H1 (cell line): ENCODE measurements around the gene MED28.

Experiments used
- CHD1 ChIP-seq: IDR thresholded peaks from 2 replicates; pipeline ENCODE4 v1.6.1; 2012; ENCODE audit warnings: low read depth, low read length, improper control_type of control experiment
- POLR2A ChIP-seq, 2 experiments: IDR thresholded peaks; 1 replicate in 1 of 2; 2 replicates in 1 of 2; pipeline ENCODE4 v1.6.1; 2011; ENCODE audit warnings: low read depth in 2 of 2, low read length in 2 of 2, mild to moderate bottlenecking in 2 of 2; ENCODE audit errors: control extremely low read depth in 1 of 2
- POLR2AphosphoS5 ChIP-seq: IDR thresholded peaks from 2 replicates; pipeline ENCODE4 v1.6.1; 2011; ENCODE audit warnings: low read depth, low read length
- TF ChIP-seq, protein P1 (sequence below), 3 experiments: IDR thresholded peaks; 1 replicate in 2 of 3; 2 replicates in 1 of 3; pipeline versions ENCODE4 v1.5.1 to v1.6.1; 2011; ENCODE audit warnings: low read length in 3 of 3, mild to moderate bottlenecking in 3 of 3, inconsistent platforms in 2 of 3, low read depth in 1 of 3, moderate library complexity in 1 of 3; ENCODE audit not compliant: insufficient read depth in 1 of 3; ENCODE audit errors: control extremely low read depth in 1 of 3

DNA sequence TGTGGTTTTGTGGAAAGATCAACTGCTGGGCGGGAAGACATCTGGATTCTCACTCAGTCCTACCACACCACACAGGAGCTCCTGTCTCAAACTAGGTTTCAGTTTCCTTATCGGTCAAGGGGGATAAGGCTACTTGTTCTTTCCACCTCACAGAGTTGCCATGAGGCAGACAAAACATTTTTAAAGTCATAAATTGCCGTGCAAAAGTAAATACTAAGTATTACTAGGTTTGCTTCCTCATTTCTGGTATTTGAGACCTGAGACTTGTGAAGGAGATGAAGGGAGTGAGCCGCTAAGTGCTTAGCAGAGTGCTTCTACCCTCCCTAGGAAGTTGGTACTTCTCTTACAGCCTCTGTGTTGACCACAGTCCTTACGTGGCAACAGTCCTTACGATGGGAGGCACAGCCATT is 36.0 kb upstream of the MED28 start:
- TF ChIP-seq CHD1 (no peak), POLR2A (IDR thresholded peaks at IDR 0.05; ENCODE audit: control extremely low read depth in 1 of 2, low read depth in 2 of 2, low read length in 2 of 2) (no peak), POLR2AphosphoS5 (no peak)
- TF ChIP-seq, protein P1, sequence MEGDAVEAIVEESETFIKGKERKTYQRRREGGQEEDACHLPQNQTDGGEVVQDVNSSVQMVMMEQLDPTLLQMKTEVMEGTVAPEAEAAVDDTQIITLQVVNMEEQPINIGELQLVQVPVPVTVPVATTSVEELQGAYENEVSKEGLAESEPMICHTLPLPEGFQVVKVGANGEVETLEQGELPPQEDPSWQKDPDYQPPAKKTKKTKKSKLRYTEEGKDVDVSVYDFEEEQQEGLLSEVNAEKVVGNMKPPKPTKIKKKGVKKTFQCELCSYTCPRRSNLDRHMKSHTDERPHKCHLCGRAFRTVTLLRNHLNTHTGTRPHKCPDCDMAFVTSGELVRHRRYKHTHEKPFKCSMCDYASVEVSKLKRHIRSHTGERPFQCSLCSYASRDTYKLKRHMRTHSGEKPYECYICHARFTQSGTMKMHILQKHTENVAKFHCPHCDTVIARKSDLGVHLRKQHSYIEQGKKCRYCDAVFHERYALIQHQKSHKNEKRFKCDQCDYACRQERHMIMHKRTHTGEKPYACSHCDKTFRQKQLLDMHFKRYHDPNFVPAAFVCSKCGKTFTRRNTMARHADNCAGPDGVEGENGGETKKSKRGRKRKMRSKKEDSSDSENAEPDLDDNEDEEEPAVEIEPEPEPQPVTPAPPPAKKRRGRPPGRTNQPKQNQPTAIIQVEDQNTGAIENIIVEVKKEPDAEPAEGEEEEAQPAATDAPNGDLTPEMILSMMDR (IDR thresholded peaks at IDR 0.05; ENCODE audit: control extremely low read depth in 1 of 3, insufficient read depth in 1 of 3, low read depth in 1 of 3, low read length in 3 of 3) = no peak
